Right lobe of liver (tissue), 4 donors: ENCODE data around the gene CTIF.

Source experiments
- POLR2A ChIP-seq: fragments of 450-650 bp; IDR thresholded peaks from one replicate; pipeline ENCODE4 v1.6.1; 2017; ENCODE audit warnings: antibody characterized with exemption, mild to moderate bottlenecking
- TF ChIP-seq, protein P1 (sequence below), 4 donors: fragments of 200-600 bp in 3 of 4; fragments of 450-650 bp in 1 of 4; IDR thresholded peaks; one replicate each; pipeline versions ENCODE4 v1.5.1 to v1.8.0; 2016 to 2022; ENCODE audit warnings: antibody characterized with exemption in 4 of 4, mild to moderate bottlenecking in 2 of 4
- donor health status: DM: no; HTN: no; CAD: no.
- donor health status: DM: no; HTN: no; CAD: no.
- donor health status: DM: no; HTN: yes; CAD: no.

DNA sequence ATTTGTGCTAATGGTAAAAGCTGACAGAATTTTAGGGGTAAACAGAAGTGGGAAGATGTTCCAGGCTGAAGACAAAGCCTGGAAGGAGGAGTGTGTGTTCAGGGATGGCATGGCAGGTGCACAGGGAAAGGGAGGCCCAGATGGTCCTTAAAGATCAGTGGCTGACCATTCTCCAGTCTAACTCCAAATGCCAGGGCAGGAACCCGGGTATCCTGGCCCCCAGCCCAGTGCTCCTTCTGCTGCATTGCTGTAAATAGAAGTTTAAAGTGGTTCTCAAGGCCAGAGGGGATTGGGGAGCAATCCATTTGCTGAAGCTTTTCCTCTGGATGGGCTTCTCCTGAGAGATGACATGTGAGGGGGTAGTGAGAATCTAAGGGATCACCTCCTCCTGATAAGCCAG lies 158.6 kb downstream of the CTIF start:
- TF ChIP-seq POLR2A: no peak
- TF ChIP-seq, protein P1, sequence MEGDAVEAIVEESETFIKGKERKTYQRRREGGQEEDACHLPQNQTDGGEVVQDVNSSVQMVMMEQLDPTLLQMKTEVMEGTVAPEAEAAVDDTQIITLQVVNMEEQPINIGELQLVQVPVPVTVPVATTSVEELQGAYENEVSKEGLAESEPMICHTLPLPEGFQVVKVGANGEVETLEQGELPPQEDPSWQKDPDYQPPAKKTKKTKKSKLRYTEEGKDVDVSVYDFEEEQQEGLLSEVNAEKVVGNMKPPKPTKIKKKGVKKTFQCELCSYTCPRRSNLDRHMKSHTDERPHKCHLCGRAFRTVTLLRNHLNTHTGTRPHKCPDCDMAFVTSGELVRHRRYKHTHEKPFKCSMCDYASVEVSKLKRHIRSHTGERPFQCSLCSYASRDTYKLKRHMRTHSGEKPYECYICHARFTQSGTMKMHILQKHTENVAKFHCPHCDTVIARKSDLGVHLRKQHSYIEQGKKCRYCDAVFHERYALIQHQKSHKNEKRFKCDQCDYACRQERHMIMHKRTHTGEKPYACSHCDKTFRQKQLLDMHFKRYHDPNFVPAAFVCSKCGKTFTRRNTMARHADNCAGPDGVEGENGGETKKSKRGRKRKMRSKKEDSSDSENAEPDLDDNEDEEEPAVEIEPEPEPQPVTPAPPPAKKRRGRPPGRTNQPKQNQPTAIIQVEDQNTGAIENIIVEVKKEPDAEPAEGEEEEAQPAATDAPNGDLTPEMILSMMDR (IDR thresholded peaks at IDR 0.05): no peak
